CD4-positive, CD25-positive, alpha-beta regulatory T cell (primary cell): Measurements from ENCODE around the gene SLC49A4. TPM values are rescaled to one million over a fixed set of nuclear protein-coding genes. Genes with fewer than 3 reads are reported as not detected.
A peak's percentile ranks its signal among the peaks of the same experiment; 100 is the strongest.

Source experiments
- ATAC-seq, 2 donors: fragments of 150-1000 bp; cut with Tn5 transposase; one replicate each; pipeline ENCODE4 v1.10.0; 2021; ENCODE audit warnings: low read depth in 2 of 2, moderate number of reproducible peaks in 2 of 2, moderate library complexity in 1 of 2
- DNase-seq, 3 donors: peaks; one replicate each; pipeline versions ENCODE4 v3.0.0 to v3.0.0-alpha.2; 2012 to 2022; ENCODE audit warnings: mixed read lengths in 1 of 3
- H3K27ac ChIP-seq: one replicate; pipeline ENCODE4 v1.7.0; 2013; ENCODE audit warnings: mild to moderate bottlenecking, low read length; ENCODE audit not compliant: insufficient read depth, poor library complexity, severe bottlenecking
- H3K27me3 ChIP-seq: one replicate; pipeline ENCODE4 v1.7.0; 2013; ENCODE audit warnings: low read length; ENCODE audit not compliant: control insufficient read depth, insufficient read depth
- H3K36me3 ChIP-seq: one replicate; pipeline ENCODE4 v1.7.0; 2013; ENCODE audit warnings: mild to moderate bottlenecking, low read length, moderate library complexity; ENCODE audit not compliant: control insufficient read depth, insufficient read depth
- H3K4me1 ChIP-seq: 2 replicates; pipeline ENCODE4 v1.7.0; 2013; ENCODE audit warnings: mild to moderate bottlenecking, low read length; ENCODE audit not compliant: insufficient read depth, control insufficient read depth, poor library complexity, severe bottlenecking
- H3K4me3 ChIP-seq: one replicate; pipeline ENCODE4 v1.7.0; 2013; ENCODE audit warnings: low read depth, mild to moderate bottlenecking, low read length, moderate library complexity
- H3K9me3 ChIP-seq, 2 experiments: 1 replicate in 1 of 2; 2 replicates in 1 of 2; pipeline ENCODE4 v1.7.0; 2013; ENCODE audit warnings: low read length in 2 of 2, mild to moderate bottlenecking in 1 of 2, moderate library complexity in 1 of 2; ENCODE audit not compliant: control insufficient read depth in 2 of 2
- H3K27ac Mint-ChIP-seq, 3 donors: one replicate each; pipeline ENCODE4 v1.8.0; 2020 to 2022; ENCODE audit warnings: mild to moderate bottlenecking in 3 of 3, mixed read lengths in 3 of 3, moderate library complexity in 2 of 3
- H3K27me3 Mint-ChIP-seq: one replicate; pipeline ENCODE4 v1.8.0; 2022; ENCODE audit warnings: mild to moderate bottlenecking, mixed read lengths
- H3K36me3 Mint-ChIP-seq: one replicate; pipeline ENCODE4 v1.8.0; 2020; ENCODE audit warnings: mixed read lengths
- H3K4me1 Mint-ChIP-seq, 4 donors: one replicate each; pipeline ENCODE4 v1.8.0; 2020 to 2022; ENCODE audit warnings: mixed read lengths in 4 of 4, mild to moderate bottlenecking in 1 of 4
- H3K4me3 Mint-ChIP-seq, 4 donors: one replicate each; pipeline ENCODE4 v1.8.0; 2020 to 2022; ENCODE audit warnings: mild to moderate bottlenecking in 4 of 4, mixed read lengths in 4 of 4, moderate library complexity in 3 of 4
- H3K9me3 Mint-ChIP-seq, 7 donors: one replicate each; pipeline ENCODE4 v1.8.0; 2020 to 2022; ENCODE audit warnings: mixed read lengths in 7 of 7, mild to moderate bottlenecking in 3 of 7, moderate library complexity in 2 of 7
- polyA plus RNA-seq, 4 donors: library from polyadenylated mRNA; unstranded; fragments of 300-500 nt; fragmentation: Illumina TruSeq; gene quantifications; one replicate each; pipeline ENCODE4 v1.2.3, GENCODE V29; 2021
- total RNA-seq: library from RNA; stranded (reverse); gene quantifications from one replicate; pipeline ENCODE4 v1.2.3, GENCODE V29; 2022

The SLC49A4 gene
- total and polyA plus RNA-seq, 5 donors from 2014 or later, result 2.3 to 6.3 (median 3.3) TPM

DNA sequence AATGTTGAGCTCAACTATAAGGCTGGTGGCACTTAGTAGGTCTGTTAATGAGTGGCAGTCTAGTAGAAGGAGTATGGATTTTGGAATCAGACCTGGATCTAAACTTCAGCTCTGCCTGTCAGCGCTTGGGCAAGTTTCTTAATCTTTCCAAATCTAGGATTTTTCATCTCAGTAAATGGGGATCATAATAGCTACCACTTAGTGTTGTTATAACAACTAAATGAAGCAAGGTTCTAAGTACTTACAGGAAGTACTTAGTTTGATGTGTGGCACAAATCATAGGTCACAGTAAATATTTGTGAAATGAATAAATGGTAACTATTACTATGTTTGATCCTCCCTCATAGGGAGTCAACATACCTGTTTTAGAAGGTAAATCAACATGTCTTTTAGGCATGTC is 31.4 kb downstream of the SLC49A4 start:
- peaks cover 55% of the 10 kb centered on the region for H3K36me3 Mint-ChIP-seq
- peaks cover 17% of the 10 kb centered on the region for H3K36me3 ChIP-seq

DNA sequence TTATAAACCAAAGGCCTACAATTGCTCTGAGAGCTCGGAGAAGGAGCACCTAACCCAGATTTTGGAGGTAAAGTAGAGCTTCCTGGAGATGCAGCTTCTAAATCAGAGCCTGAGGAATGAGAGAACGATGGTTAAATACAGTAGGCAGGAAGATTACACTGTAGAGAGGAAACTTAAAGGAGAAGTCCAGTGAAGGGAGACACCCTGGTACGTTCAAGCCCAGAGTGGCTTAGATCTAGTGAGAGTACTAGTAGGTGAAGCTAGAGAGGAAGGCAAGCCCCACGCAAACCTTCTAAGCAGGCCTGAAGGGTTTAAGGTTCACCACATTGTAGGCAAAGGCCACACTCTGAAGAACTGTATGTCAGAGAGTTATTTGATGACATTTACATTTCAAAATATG is 33.4 kb downstream of the SLC49A4 start:
- DNase-seq, result no peak
- Histone ChIP-seq H3K4me1 (no peaks in the 10 kb centered on the region), H3K27me3 (no peaks in the 10 kb centered on the region), H3K27ac (no peak overlapping the region), H3K4me3 (no peak overlapping the region), H3K9me3 (no peaks in the 10 kb centered on the region), H3K36me3 (peaks cover 14% of the 10 kb centered on the region)
- ATAC-seq, result no peak
- H3K4me3 Mint-ChIP-seq, result no peak overlapping the region
- no peak overlapping the region for H3K27ac Mint-ChIP-seq
- peaks cover 49% of the 10 kb centered on the region for H3K36me3 Mint-ChIP-seq
- peaks cover 0 to 2% (median 0%) of the 10 kb centered on the region in 7 donors for H3K9me3 Mint-ChIP-seq
- H3K27me3 Mint-ChIP-seq, result no peaks in the 10 kb centered on the region
- peaks cover 0 to 4% (median 2%) of the 10 kb centered on the region in 4 donors for H3K4me1 Mint-ChIP-seq

More for the DNA sequence above, 31.4 kb downstream of the SLC49A4 start:
- Histone ChIP-seq H3K4me1 (no peaks in the 10 kb centered on the region), H3K27ac (no peak overlapping the region), H3K27me3 (no peaks in the 10 kb centered on the region), H3K4me3 (no peak overlapping the region), H3K9me3 (no peaks in the 10 kb centered on the region)
- Mint-ChIP-seq H3K9me3 (peaks cover 0 to 2% (median 0%) of the 10 kb centered on the region in 7 donors), H3K27me3 (no peaks in the 10 kb centered on the region), H3K4me3 (no peak overlapping the region), H3K27ac (no peak overlapping the region), H3K4me1 (peaks cover 0 to 4% (median 3%) of the 10 kb centered on the region in 4 donors)
- ATAC-seq (no peak), DNase-seq (no peak)

DNA sequence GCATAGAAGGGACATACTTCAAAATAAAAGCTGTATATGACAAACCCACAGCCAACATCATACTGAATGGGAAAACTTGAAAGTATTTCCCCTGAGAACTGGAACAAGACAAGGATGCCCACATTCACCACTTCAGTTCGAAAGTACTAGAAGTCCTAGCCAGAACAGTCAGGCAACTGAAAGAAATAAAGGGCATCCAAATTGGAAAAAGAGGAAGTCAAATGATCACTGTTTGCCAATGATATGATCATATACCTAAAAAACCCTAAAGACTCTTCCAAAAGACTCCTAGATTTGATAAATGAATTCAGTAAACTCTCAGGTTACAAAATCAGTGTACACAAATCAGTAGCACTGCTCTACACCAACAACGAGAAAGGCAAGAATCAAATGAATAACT is 40.7 kb downstream of the SLC49A4 start:
- Histone ChIP-seq H3K4me3 (no peak overlapping the region), H3K27ac (no peak overlapping the region), H3K27me3 (no peaks in the 10 kb centered on the region), H3K36me3 (peaks cover 6% of the 10 kb centered on the region), H3K9me3 (no peaks in the 10 kb centered on the region), H3K4me1 (no peaks in the 10 kb centered on the region)
- ATAC-seq (no peak), DNase-seq (no peak)
- peaks cover 35% of the 10 kb centered on the region for H3K36me3 Mint-ChIP-seq
- no peak overlapping the region for H3K4me3 Mint-ChIP-seq
- H3K9me3 Mint-ChIP-seq, result peaks cover 0 to 5% (median 0%) of the 10 kb centered on the region in 7 donors
- peak overlapping the region in 1 of 3 donors; percentile 21 for H3K27ac Mint-ChIP-seq
- no peaks in the 10 kb centered on the region for H3K27me3 Mint-ChIP-seq
- H3K4me1 Mint-ChIP-seq, result peaks cover 0 to 5% (median 0%) of the 10 kb centered on the region in 4 donors

DNA sequence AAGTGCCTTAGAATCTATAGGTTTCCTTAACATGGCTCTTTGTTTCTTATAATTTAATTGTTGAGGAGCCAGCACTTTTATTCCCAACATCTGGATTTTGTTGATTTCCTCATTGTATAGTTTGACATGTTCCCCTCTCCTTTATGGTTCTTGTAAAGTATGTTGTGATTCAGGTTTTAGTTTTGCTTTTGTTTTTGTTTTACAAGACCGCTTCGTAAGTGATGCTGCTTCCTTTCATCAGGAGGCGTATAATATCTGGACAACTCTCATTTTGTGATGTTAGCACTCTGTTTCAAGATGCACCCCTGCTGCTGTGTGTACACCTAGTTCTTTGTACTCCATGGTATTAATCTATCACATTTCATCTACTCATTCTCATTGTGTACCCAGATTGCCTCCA is 48.7 kb downstream of the SLC49A4 start:
- Mint-ChIP-seq H3K27me3 (no peaks in the 10 kb centered on the region), H3K4me1 (peaks cover 0 to 14% (median 6%) of the 10 kb centered on the region in 4 donors), H3K36me3 (peaks cover 28% of the 10 kb centered on the region), H3K9me3 (peaks cover 0 to 2% (median under 1%) of the 10 kb centered on the region in 7 donors), H3K27ac (peak overlapping the region in 1 of 3 donors; percentile 57), H3K4me3 (peak overlapping the region in 2 of 4 donors; percentile 44 to 51)
- Histone ChIP-seq H3K9me3 (no peaks in the 10 kb centered on the region), H3K27ac (no peak overlapping the region), H3K36me3 (no peaks in the 10 kb centered on the region), H3K4me1 (no peaks in the 10 kb centered on the region), H3K4me3 (peak overlapping the region; percentile 9), H3K27me3 (no peaks in the 10 kb centered on the region)
- DNase-seq (peak in 1 of 3 donors; percentile 2), ATAC-seq (no peak)

DNA sequence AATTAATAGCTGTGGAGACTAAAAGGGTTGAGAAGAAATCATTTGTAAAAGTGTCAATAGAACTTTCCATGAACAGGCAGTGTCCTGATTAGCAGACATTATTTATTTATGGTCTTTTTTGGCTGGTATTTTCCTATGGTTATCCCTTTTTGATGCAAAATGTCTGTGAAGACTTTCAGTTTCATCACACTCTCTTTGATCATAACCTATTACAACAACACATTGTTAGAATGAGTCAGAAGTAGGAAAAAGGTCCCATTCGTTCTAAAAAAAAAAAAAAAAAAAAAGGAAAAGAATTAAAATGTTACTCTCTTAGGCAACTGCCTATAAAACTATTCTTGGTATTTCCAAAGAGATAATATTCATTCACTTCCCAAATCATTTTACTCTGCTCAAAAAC is 62.1 kb downstream of the SLC49A4 start:
- no peaks in the 10 kb centered on the region for H3K27me3 ChIP-seq
- H3K4me3 Mint-ChIP-seq, result no peak overlapping the region
- H3K27ac ChIP-seq, result no peak overlapping the region
- no peak overlapping the region for H3K4me3 ChIP-seq
- H3K27me3 Mint-ChIP-seq, result no peaks in the 10 kb centered on the region
- peaks cover 0 to 5% (median 0%) of the 10 kb centered on the region in 4 donors for H3K4me1 Mint-ChIP-seq
- H3K4me1 ChIP-seq, result no peaks in the 10 kb centered on the region
- H3K9me3 Mint-ChIP-seq, result no peaks in the 10 kb centered on the region
- no peak overlapping the region for H3K27ac Mint-ChIP-seq
- DNase-seq (no peak), ATAC-seq (no peak)
- no peaks in the 10 kb centered on the region for H3K9me3 ChIP-seq
- H3K36me3 ChIP-seq, result peaks cover 25% of the 10 kb centered on the region
- H3K36me3 Mint-ChIP-seq, result peaks cover 26% of the 10 kb centered on the region

DNA sequence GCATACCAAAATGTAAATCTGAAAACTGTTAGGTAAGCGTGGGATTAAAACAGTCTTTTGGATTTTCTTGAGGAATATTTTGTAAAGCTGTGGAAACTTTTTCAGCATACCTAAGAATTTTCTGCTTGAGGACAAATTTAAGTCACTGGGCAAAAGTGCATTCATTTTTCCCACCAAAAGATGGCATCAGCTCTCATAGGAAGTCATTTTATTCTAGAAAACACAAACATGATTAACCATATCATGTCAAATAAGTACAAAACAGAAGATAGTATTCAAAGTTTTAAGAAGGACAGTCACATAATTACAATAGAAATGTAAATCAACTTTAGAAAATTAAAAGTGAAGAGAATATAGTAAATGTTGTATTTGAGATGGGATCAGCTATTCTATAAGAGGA is 63.5 kb downstream of the SLC49A4 start:
- Histone ChIP-seq H3K4me1 (no peaks in the 10 kb centered on the region), H3K9me3 (no peaks in the 10 kb centered on the region), H3K36me3 (peaks cover 25% of the 10 kb centered on the region), H3K27ac (no peak overlapping the region), H3K27me3 (no peaks in the 10 kb centered on the region), H3K4me3 (no peak overlapping the region)
- H3K36me3 Mint-ChIP-seq, result peaks cover 25% of the 10 kb centered on the region
- peak overlapping the region in 1 of 3 donors; percentile 80 for H3K27ac Mint-ChIP-seq
- DNase-seq (peak in 1 of 3 donors; percentile 24), ATAC-seq (no peak)
- no peaks in the 10 kb centered on the region for H3K27me3 Mint-ChIP-seq
- H3K4me3 Mint-ChIP-seq, result no peak overlapping the region
- H3K9me3 Mint-ChIP-seq, result no peaks in the 10 kb centered on the region
- H3K4me1 Mint-ChIP-seq, result peaks cover 0 to 5% (median 0%) of the 10 kb centered on the region in 4 donors

DNA sequence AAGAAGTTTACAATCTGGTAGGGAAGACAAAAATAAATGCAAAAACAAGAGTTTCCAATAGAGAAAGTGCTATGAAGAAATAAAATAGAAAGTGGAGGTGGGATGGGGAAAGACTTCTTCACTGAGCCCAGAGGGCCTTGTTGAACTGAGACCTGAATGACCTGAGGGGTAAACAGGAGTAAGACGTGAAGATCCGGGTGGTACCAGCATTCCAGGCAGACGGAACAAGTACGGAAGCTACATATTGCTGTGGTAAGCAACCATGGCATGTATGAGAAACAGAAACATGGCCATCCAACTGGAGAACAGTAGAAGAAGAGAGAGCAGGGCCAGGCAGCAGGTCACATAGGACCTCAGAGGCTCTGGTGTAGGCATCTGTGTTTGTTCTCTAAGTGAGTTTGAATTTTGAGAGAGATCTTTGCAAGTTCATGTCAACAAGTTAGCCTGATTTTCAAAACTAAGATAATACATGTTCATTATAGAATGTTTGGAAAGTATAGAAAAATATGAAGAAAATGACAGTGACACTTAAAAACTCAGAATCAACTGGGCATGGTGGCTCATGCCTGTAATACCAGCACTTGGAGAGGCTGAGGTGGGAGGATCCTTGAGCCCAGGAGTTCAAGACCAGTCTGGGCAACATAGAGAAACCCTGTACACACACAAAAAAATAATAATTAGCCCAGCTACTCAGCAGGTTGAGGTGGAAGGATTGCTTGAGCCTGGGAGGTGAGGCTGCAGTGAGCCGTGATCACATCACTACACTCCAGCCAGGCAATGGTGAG is 64.3 kb downstream of the SLC49A4 start:
- ATAC-seq (no peak), DNase-seq (no peak)
- no peaks in the 10 kb centered on the region for H3K9me3 Mint-ChIP-seq
- Histone ChIP-seq H3K9me3 (no peaks in the 10 kb centered on the region), H3K27ac (no peak overlapping the region), H3K4me3 (no peak overlapping the region), H3K36me3 (peaks cover 25% of the 10 kb centered on the region), H3K4me1 (no peaks in the 10 kb centered on the region), H3K27me3 (no peaks in the 10 kb centered on the region)
- no peaks in the 10 kb centered on the region for H3K27me3 Mint-ChIP-seq
- H3K27ac Mint-ChIP-seq, result peak overlapping the region in 1 of 3 donors; percentile 72
- H3K4me1 Mint-ChIP-seq, result peaks cover 0 to 5% (median 0%) of the 10 kb centered on the region in 4 donors
- H3K36me3 Mint-ChIP-seq, result peaks cover 25% of the 10 kb centered on the region
- no peak overlapping the region for H3K4me3 Mint-ChIP-seq

DNA sequence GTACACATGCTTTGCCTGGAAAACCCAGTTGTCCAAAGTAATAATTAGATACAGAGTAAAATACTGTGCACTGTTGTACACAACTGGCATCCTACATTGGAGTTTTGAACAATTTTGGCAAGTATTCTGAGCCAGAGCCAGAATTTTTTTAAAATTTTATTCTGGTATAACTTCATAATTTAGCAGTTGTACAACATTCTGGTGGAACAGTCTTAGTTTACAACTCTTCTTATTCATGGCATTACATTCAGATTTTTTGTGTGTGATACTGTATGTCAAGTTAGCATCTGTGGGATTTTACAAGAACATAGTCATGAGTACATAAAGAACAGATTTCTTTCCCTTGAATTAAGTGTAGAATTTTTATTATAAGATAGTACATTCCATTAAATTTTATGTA is 67.5 kb downstream of the SLC49A4 start:
- no peak for ATAC-seq
- no peaks in the 10 kb centered on the region for H3K4me1 ChIP-seq
- DNase-seq, result no peak
- H3K4me1 Mint-ChIP-seq, result peaks cover 0 to 5% (median 0%) of the 10 kb centered on the region in 4 donors
- peaks cover 20% of the 10 kb centered on the region for H3K36me3 ChIP-seq
- H3K9me3 Mint-ChIP-seq, result no peaks in the 10 kb centered on the region
- no peak overlapping the region for H3K4me3 Mint-ChIP-seq
- H3K27me3 Mint-ChIP-seq, result no peaks in the 10 kb centered on the region
- peaks cover 28% of the 10 kb centered on the region for H3K36me3 Mint-ChIP-seq
- no peak overlapping the region for H3K27ac Mint-ChIP-seq
- no peak overlapping the region for H3K4me3 ChIP-seq
- H3K9me3 ChIP-seq, result no peaks in the 10 kb centered on the region
- no peak overlapping the region for H3K27ac ChIP-seq
- H3K27me3 ChIP-seq, result no peaks in the 10 kb centered on the region
